ENCODE results near the gene FAM13A. TPM values are rescaled to one million over a fixed set of nuclear protein-coding genes. Genes with fewer than 3 reads are reported as not detected.

The FAM13A gene
- total and polyA plus RNA-seq, 2 of the 13 experiments (the other 11 are each of a cell fraction or from before 2014, with no cell fraction given), result 1.2 to 36.2 TPM

DNA sequence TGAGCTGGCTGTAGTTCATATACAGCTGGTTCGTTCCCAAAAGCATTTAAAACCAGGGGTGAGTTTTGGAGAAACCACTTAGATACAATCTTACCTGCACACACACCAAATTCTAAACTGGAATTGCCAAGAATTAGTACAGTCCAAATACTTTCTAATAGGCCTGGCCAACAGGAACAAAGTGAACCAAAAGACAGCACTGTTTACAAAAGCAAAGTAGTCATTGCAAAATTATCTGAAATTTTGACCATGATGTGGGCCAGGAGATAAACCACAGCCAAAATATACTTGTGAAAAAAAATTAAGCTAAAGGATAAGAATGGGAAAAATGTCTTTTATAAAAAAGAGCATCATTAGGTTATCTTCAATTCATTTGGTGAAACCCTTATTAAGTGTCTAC lies 321.4 kb downstream of the FAM13A start:
- POLR2A ChIA-PET, result no interaction called here
- no peak overlapping the region for H3K27ac ChIP-seq (ENCODE audit: extremely low read length, insufficient read depth, low read length)
- H2AFZ ChIP-seq (ENCODE audit: low read length), result no peak overlapping the region
- intact Hi-C loops (cut with micrococcal nuclease; ENCODE audit: unreplicated experiment) (no loop called here), in situ Hi-C loops (cut with HindIII; ENCODE audit: extremely low pct_ligation_motif_present, low pct_unique_long_range_greater_than_20kb) (no loop called here)
- H3K9me3 ChIP-seq (ENCODE audit: low read length), result no peaks in the 10 kb centered on the region
- H3K27me3 ChIP-seq (ENCODE audit: control insufficient read depth in 1 of 2, insufficient read depth in 2 of 2, low read length in 2 of 2), result no peaks in the 10 kb centered on the region
- CTCF ChIA-PET (ENCODE audit: low intra/inter-chr PET ratio, low total read pairs), result no interaction called here
- no peaks in the 10 kb centered on the region for H3K4me1 ChIP-seq (ENCODE audit: insufficient read depth, low read length)
- no peak for ATAC-seq
- H4K20me1 ChIP-seq (ENCODE audit: insufficient read depth, low read length), result no peaks in the 10 kb centered on the region
- no peaks in the 10 kb centered on the region for H3K79me2 ChIP-seq (ENCODE audit: insufficient read depth, low read length)
- DNase-seq (ENCODE audit: low spot score), result no peak
- peaks cover 11 to 47% of the 10 kb centered on the region in 2 experiments for H3K36me3 ChIP-seq (replicated peaks in 1 of 2; ENCODE audit: control insufficient read depth in 1 of 2, insufficient read depth in 2 of 2, low read length in 2 of 2)
- H3K9ac ChIP-seq (ENCODE audit: insufficient read depth, low read depth, low read length), result no peak overlapping the region
- BruUV-seq (replicated peaks), result no TSS peak
- no peak for FAIRE-seq
- no peak overlapping the region for H3K4me3 ChIP-seq (replicated peaks in 1 of 3; ENCODE audit: insufficient read depth in 1 of 3, low read depth in 2 of 3, low read length in 3 of 3)
- TF ChIP-seq, protein P1, sequence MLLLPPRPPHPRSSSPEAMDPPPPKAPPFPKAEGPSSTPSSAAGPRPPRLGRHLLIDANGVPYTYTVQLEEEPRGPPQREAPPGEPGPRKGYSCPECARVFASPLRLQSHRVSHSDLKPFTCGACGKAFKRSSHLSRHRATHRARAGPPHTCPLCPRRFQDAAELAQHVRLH (CRISPR knock-in tag; IDR thresholded peaks at IDR 0.05; ENCODE audit: borderline replicate concordance, low read depth), result no peak
- WGBS (ENCODE audit: low lambda C conversion rate), result 80% methylated on average over 1 of the region's 1 CpG
- no peak overlapping the region for H3K4me2 ChIP-seq (ENCODE audit: low read depth, low read length)

DNA sequence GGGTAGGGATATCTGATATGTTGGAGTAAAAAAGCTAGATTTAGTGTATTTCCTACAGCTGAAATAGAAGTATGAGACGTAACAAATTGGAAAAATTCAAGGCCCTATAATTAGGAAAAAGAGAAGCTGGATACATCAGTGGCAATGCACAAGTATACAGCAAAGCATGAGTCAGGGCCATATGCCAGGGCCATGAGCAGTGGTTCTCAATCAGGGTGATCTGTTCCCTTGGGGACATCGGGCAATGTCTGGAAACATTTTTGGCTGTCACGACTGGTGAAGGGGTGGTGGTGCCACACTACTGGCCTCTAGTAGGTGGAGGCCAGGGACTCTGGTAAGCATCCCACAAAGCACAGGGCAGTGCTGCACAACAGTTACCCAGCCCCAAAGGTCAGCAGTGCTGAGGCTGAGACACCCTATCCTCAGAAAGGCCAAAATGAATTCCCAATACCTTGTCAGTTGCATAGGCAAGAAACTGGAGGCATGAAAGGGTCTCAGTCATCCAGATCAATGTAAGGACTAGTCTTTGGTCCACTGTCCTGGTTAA lies 322.5 kb downstream of the FAM13A start:
- Histone ChIP-seq H3K27ac (ENCODE audit: extremely low read length, insufficient read depth, low read length) (no peak overlapping the region), H3K4me3 (replicated peaks in 1 of 3; ENCODE audit: insufficient read depth in 1 of 3, low read depth in 2 of 3, low read length in 3 of 3) (no peak overlapping the region)
- POLR2A ChIA-PET, result no interaction called here

More for the DNA sequence above, 322.5 kb downstream of the FAM13A start:
- FAIRE-seq (no peak), DNase-seq (ENCODE audit: low spot score) (no peak), ATAC-seq (no peak; the same call in 2 of the 3 replicates)
- Histone ChIP-seq H3K27me3 (ENCODE audit: control insufficient read depth in 1 of 2, insufficient read depth in 2 of 2, low read length in 2 of 2) (no peaks in the 10 kb centered on the region), H2AFZ (ENCODE audit: low read length) (no peak overlapping the region), H3K79me2 (ENCODE audit: insufficient read depth, low read length) (no peaks in the 10 kb centered on the region), H3K36me3 (replicated peaks in 1 of 2; ENCODE audit: control insufficient read depth in 1 of 2, insufficient read depth in 2 of 2, low read length in 2 of 2) (peaks cover 13 to 46% of the 10 kb centered on the region in 2 experiments), H3K4me1 (ENCODE audit: insufficient read depth, low read length) (no peaks in the 10 kb centered on the region), H3K9me3 (ENCODE audit: low read length) (no peaks in the 10 kb centered on the region), H4K20me1 (ENCODE audit: insufficient read depth, low read length) (no peaks in the 10 kb centered on the region), H3K4me2 (ENCODE audit: low read depth, low read length) (no peak overlapping the region), H3K9ac (ENCODE audit: insufficient read depth, low read depth, low read length) (no peak overlapping the region)
- in situ Hi-C loops (cut with HindIII; ENCODE audit: extremely low pct_ligation_motif_present, low pct_unique_long_range_greater_than_20kb) (no loop called here), intact Hi-C loops (cut with micrococcal nuclease; ENCODE audit: unreplicated experiment) (no loop called here)
- BruUV-seq (replicated peaks), result no TSS peak
- TF ChIP-seq, protein P2, sequence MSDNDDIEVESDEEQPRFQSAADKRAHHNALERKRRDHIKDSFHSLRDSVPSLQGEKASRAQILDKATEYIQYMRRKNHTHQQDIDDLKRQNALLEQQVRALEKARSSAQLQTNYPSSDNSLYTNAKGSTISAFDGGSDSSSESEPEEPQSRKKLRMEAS (IDR thresholded peaks at IDR 0.05), result no peak
- TF ChIP-seq PAWR (CRISPR knock-in tag; IDR thresholded peaks at IDR 0.05; ENCODE audit: borderline replicate concordance) (no peak), CENPT (CRISPR knock-in tag; IDR thresholded peaks at IDR 0.05; ENCODE audit: low read depth) (no peak), HNRNPH1 (optimal IDR thresholded peaks at IDR 0.05; ENCODE audit: low read depth, low read length) (no peak), ZNF768 (CRISPR knock-in tag; IDR thresholded peaks at IDR 0.05) (no peak), ZNF256 (CRISPR knock-in tag; conservative IDR thresholded peaks at IDR 0.05) (no peak), TOE1 (CRISPR knock-in tag; IDR thresholded peaks at IDR 0.05) (no peak), ATF7-NPFF (CRISPR knock-in tag; IDR thresholded peaks at IDR 0.05; ENCODE audit: low read depth) (no peak)
- CTCF ChIA-PET (ENCODE audit: low intra/inter-chr PET ratio, low total read pairs), result no interaction called here
- 93% methylated on average over 1 of the region's 3 CpGs for WGBS (ENCODE audit: low lambda C conversion rate)
